ENCODE results near the gene SLC35F5.
"Not testable (repeated sequence)": the region's sequence is repeated elsewhere in the genome, so short reads cannot be mapped to it uniquely, and the experiment has no call there.

SLC35F5 gene

GRCh38 chr2:113669013-113669412, 87.4 kb downstream of the SLC35F5 start:
- H3K9me3 ChIP-seq (ENCODE audit: low read length); H3K27me3 ChIP-seq (ENCODE audit: insufficient read depth, low read length); H2AFZ ChIP-seq (ENCODE audit: low read depth, low read length); H3K4me3 ChIP-seq (ENCODE audit: low read length); H3K36me3 ChIP-seq (ENCODE audit: insufficient read depth, low read length): not testable (repeated sequence)
- H3K4me1 ChIP-seq (ENCODE audit: insufficient read depth, low read length) = peaks cover 17% of the 10 kb centered on the region

GRCh38 chr2:113664761-113665533, 91.5 kb downstream of the SLC35F5 start:
- H3K4me3 ChIP-seq (ENCODE audit: low read length); H3K9me3 ChIP-seq (ENCODE audit: low read length); H3K4me1 ChIP-seq (ENCODE audit: insufficient read depth, low read length); H2AFZ ChIP-seq (ENCODE audit: low read depth, low read length); H3K36me3 ChIP-seq (ENCODE audit: insufficient read depth, low read length); H3K27me3 ChIP-seq (ENCODE audit: insufficient read depth, low read length): not testable (repeated sequence)

GRCh38 chr2:113663285-113664060, 93.0 kb downstream of the SLC35F5 start:
- H3K4me3 ChIP-seq (ENCODE audit: low read length); H3K4me1 ChIP-seq (ENCODE audit: insufficient read depth, low read length); H2AFZ ChIP-seq (ENCODE audit: low read depth, low read length); H3K36me3 ChIP-seq (ENCODE audit: insufficient read depth, low read length); H3K27me3 ChIP-seq (ENCODE audit: insufficient read depth, low read length); H3K9me3 ChIP-seq (ENCODE audit: low read length): not testable (repeated sequence)
